Measurements from ENCODE around the gene BTBD16. TPM values are rescaled to one million over a fixed set of nuclear protein-coding genes. Genes with fewer than 3 reads are reported as not detected.

Gene BTBD16
- total RNA-seq, 1 experiment from 2014 or later, result not detected

DNA sequence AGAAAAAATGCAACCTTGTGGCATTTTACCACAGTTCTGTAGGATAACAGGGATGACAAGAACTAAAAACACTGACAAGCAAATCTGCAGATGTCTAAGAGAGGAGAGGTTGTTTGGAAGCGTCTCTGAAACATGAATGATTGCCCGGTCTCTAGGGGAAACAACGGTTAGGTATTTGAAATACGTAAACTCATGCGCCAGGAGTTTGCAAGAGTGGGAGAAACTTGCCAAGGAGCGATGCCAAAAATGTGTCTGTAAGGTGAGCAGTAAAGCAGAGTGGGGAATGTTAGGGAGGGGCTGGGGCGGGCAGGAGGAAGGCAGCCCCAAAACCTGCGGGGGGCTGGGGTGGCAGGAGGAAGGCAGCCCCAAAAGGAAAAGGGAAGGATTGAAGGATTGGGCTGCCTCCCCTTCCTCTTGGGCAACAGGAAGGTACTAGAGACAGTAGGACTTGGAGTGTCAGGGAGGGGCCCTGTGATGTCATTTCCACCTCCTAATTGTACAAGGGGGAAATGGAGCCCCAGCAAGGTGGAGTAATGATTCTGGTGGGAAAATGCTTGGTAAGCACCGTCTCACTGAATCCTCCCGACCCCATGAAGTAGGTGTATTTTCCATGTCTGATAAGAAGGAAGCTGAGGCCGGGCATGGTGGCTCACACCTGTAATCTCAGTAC, 70.2 kb downstream of the BTBD16 start:
- H3K4me3 ChIP-seq, result no peak overlapping the region
- no peaks in the 10 kb centered on the region for H3K9me3 ChIP-seq (replicated peaks)
- 0 out of 2 replicates have a peak, but pooled peaks cover 4% of the 10 kb centered on the region for H3K27me3 ChIP-seq
- DNase-seq, result no peak
- no peaks in the 10 kb centered on the region for H3K36me3 ChIP-seq
- no peaks in the 10 kb centered on the region for H3K4me1 ChIP-seq
- no peak overlapping the region for H3K27ac ChIP-seq

DNA sequence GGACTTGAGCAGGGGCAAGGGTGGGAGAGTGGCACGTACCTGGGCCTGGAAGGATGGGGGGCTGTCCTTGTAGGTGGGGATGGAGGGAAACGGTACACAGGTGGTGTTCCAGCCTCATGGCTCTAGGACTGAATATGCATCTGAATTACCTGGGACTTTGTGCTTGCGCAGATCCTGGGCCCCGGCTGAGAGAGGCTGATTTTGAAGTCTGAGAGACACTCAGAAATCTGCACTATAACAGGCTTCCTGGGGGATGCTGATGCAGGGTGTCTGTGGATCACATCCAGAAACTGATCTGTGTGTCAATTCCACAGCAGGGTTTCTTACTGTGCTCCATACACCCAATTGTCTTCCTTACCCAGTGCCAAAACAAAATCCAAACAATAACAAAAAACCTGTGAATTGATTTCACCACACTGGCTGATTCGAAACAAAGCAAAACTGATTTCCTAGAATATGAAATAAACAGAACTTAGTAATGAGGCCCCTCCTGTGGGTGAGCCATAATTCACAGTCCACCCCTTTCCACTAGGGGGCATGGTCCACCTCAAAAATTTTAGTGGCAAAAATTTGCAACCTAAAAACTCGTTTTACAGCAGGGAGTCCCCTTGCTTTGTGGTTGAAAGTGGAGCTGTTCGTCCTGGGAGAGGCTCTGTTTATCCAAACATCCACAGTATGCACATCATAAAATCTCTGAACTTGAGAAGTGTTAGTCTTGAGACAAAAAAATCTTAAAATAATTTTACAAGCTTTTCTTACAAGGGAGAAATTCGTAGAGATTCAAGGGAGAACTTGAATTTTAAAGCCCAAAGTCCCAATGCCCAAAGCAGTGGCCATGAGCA, 71.4 kb downstream of the BTBD16 start:
- no peaks in the 10 kb centered on the region for H3K9me3 ChIP-seq (replicated peaks)
- no peaks in the 10 kb centered on the region for H3K4me1 ChIP-seq
- no peak overlapping the region for H3K4me3 ChIP-seq
- peak; percentile 36 to 68 for DNase-seq
- H3K27me3 ChIP-seq, result 0 out of 2 replicates have a peak, but pooled peaks cover 4% of the 10 kb centered on the region
- H3K27ac ChIP-seq, result no peak overlapping the region
- H3K36me3 ChIP-seq, result no peaks in the 10 kb centered on the region

DNA sequence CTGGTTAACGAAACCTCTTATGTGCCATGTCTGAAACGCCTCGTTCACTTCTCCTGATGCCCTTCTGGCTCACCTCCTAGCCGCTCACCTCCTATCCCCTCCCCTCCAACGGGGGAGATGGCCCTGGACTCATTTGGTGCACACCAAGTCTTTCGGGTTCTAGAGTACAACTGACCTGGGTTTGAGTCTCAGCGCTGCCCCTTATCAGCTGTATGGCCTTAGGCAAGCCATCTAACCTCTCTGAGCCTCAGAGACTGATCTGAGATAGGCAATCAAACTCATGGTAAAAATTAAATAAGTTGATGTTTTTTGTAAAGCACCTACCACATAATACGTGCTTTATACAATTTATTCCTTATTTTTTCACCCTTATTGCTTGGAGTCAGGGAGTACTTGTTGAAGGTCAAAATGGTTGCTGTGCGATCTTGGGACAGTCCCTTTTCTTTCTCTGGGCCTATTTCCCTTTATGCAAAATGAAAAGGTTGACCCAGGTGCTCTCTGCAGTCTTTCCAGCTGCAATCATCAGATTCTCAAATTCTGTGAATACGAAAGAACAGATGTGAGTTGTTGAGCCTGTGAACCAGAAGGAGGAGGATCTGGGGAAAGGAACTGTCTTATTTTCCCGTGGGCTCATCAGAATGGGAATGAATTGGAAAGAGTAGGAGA, 72.2 kb downstream of the BTBD16 start:
- Histone ChIP-seq H3K36me3 (no peaks in the 10 kb centered on the region), H3K27me3 (0 out of 2 replicates have a peak, but pooled peaks cover 4% of the 10 kb centered on the region)

DNA sequence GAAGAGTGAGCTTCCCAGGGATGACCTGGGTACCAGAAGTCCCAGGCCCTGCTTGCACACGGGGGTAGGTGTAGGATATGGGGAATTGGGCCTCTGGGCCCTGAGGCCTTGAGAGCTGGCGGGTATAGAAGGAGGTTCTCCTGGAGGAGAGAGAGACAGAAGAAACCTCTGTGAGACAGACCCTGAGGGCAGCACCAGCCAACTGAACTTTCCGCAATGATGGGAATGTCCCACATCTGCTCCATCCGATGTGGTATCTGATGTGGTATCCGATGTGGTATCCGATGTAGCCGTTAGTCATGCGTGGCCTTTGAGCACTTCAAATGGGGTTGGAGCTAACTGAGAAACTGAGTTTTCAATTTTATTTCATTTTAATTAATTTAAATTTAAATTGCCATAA, 72.8 kb downstream of the BTBD16 start:
- Histone ChIP-seq H3K36me3 (no peaks in the 10 kb centered on the region), H3K9me3 (replicated peaks) (no peaks in the 10 kb centered on the region), H3K4me1 (no peaks in the 10 kb centered on the region), H3K27ac (no peak overlapping the region), H3K4me3 (no peak overlapping the region), H3K27me3 (0 out of 2 replicates have a peak, but pooled peaks cover 4% of the 10 kb centered on the region)
- DNase-seq, result no peak

More for the DNA sequence above, 72.2 kb downstream of the BTBD16 start:
- H3K4me3 ChIP-seq, result no peak overlapping the region
- no peaks in the 10 kb centered on the region for H3K4me1 ChIP-seq
- DNase-seq, result no peak
- no peak overlapping the region for H3K27ac ChIP-seq
- H3K9me3 ChIP-seq (replicated peaks), result no peaks in the 10 kb centered on the region

DNA sequence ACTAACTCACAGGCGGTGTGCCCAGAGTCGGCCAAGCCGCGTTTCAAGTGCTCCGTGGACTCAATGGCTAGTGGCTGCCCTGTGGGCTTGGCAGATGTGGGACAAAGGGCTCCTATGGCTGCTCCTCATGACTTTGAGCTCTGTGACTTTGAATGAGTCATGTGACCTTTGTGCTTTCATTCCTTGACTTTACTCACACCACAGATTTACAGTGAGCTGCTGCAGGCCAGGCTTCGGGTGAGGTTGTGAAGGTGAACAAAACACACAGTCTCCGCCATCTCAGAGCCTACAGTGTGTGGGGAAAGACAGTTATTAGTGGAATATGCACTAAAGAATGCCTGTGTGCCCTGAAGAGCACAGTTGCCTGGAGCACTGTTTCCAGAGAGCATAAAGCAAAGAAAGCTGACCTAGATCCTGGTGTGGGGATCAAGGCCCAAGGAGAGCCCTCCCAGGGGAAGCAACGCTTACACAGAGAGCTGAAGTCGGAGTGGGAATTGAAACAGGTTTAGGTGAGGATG, 73.7 kb downstream of the BTBD16 start:
- H3K4me1 ChIP-seq, result no peaks in the 10 kb centered on the region

DNA sequence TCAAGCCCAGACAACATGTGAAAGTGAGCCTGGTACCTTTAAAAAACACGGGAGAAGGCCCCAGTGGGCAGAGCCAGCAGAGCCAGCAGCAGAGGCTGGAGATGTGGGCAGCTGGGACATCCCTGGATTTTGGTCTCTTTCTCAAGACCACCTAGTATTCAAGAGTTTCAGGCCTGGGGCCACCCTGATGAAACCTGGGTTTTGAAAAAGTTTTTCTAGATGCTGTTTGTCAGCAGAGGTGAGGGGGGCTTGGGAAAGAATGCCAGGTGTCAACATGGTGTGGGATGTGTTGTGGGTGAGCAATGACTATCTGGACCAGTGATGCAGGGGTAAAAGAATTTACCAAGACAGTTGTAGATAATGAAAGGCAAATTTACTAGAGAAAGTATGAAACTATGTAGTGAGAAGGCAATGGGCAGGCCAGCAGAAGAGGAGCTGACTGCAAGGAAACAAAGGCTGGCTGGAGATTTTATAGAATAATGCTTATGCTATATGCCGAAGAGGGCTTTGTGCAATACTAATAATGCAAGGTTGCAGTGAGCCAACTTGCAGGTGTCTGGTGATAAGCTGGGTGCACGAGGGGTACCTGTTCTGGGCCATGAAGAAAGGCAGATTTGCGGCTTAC, 75.3 kb downstream of the BTBD16 start:
- no peaks in the 10 kb centered on the region for H3K36me3 ChIP-seq
- no peaks in the 10 kb centered on the region for H3K9me3 ChIP-seq (replicated peaks)
- H3K4me1 ChIP-seq, result no peaks in the 10 kb centered on the region
- H3K27ac ChIP-seq, result no peak overlapping the region
- no peak overlapping the region for H3K4me3 ChIP-seq
- DNase-seq, result no peak
- H3K27me3 ChIP-seq, result no peaks in the 10 kb centered on the region

More for the DNA sequence above, 73.7 kb downstream of the BTBD16 start:
- Histone ChIP-seq H3K27me3 (0 out of 2 replicates have a peak, but pooled peaks cover 2% of the 10 kb centered on the region), H3K9me3 (replicated peaks) (no peaks in the 10 kb centered on the region), H3K27ac (no peak overlapping the region), H3K4me3 (no peak overlapping the region), H3K36me3 (no peaks in the 10 kb centered on the region)
- no peak for DNase-seq

DNA sequence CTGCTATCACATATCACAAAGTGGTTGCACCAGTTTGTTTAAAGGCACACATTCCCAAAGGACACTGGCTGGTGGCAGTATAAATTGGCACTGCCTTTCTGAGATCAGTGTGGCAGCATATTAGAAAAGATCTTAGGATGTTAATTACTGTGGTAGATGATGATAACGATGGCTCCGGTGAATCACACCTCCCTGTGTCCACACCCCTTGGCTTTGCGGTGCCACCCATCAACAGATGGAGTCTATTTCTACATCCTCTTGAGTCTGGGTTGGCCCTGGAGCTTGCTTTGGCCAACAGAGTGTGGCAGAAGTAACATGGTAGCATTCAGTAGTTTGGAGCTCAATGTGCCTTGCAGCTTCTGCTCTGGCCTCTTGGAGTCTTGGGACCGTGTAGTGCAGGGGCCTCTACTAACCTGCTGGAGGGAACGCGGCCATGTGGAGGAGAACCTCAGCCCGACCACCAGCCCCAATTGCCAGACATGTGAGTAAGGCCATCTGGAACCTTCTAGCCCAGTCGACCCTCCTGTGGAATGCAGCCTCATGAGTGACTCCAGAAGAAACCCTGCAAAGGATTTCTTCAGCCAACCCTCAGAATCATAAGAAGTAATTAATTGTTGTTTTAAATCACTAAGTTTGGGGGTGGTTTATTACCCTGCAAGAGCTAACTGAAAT, 76.2 kb downstream of the BTBD16 start:
- no peak for DNase-seq

DNA sequence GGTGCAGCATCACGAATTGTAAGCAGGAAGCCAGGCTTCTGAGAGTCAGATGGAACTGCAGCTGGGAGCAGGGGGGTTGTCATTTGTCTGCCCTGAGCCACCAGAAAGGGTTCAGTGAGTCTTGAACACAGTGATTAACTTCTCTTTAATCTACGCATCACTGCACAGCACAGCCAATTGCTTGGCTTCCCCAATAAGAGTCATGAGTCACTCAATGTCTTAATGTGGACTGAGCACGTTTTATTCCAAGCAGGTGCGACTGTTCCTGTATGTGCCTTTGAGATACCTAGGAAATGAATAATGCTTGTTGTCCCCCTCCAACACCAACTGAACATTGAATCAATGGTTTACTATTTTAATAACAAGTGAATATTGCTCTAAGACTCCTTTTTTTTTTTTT, 77.4 kb downstream of the BTBD16 start:
- H3K9me3 ChIP-seq (replicated peaks), result no peaks in the 10 kb centered on the region
- no peaks in the 10 kb centered on the region for H3K4me1 ChIP-seq
- H3K27ac ChIP-seq, result no peak overlapping the region
- no peak for DNase-seq
- H3K4me3 ChIP-seq, result no peak overlapping the region
- H3K36me3 ChIP-seq, result no peaks in the 10 kb centered on the region
- H3K27me3 ChIP-seq, result peaks cover 12% of the 10 kb centered on the region; the same call in 1 of the 2 replicates

More for the DNA sequence above, 76.2 kb downstream of the BTBD16 start:
- H3K4me1 ChIP-seq, result no peaks in the 10 kb centered on the region
- 0 out of 2 replicates have a peak, but pooled peaks cover 3% of the 10 kb centered on the region for H3K27me3 ChIP-seq
- no peaks in the 10 kb centered on the region for H3K36me3 ChIP-seq
- H3K27ac ChIP-seq, result no peak overlapping the region
- H3K4me3 ChIP-seq, result no peak overlapping the region
- H3K9me3 ChIP-seq (replicated peaks), result no peaks in the 10 kb centered on the region

DNA sequence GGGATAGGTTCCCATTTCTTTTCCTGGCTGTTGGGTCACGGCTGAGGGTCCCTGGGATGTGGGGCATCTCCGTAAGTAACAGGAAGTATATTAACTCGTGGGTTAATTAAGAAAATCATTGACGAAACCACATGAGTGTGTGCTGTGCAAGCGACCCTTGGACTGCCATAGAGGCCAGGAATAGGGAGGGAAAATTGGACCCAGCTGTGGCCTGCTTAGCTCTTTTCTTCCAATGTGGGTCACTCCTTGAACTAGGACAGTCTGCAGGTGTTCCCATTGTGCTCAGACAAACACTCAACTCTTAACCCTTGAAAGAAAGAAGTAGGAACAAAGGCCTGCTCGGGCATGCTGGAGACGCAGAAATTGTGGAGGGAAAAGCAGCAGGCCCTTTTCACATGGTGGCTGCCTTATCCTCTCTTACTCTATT, 77.9 kb downstream of the BTBD16 start:
- no peaks in the 10 kb centered on the region for H3K36me3 ChIP-seq
- H3K9me3 ChIP-seq (replicated peaks), result no peaks in the 10 kb centered on the region
- no peak for DNase-seq
- H3K27ac ChIP-seq, result no peak overlapping the region
- no peaks in the 10 kb centered on the region for H3K4me1 ChIP-seq
- H3K27me3 ChIP-seq, result peaks cover 13% of the 10 kb centered on the region; the same call in 1 of the 2 replicates
- no peak overlapping the region for H3K4me3 ChIP-seq

DNA sequence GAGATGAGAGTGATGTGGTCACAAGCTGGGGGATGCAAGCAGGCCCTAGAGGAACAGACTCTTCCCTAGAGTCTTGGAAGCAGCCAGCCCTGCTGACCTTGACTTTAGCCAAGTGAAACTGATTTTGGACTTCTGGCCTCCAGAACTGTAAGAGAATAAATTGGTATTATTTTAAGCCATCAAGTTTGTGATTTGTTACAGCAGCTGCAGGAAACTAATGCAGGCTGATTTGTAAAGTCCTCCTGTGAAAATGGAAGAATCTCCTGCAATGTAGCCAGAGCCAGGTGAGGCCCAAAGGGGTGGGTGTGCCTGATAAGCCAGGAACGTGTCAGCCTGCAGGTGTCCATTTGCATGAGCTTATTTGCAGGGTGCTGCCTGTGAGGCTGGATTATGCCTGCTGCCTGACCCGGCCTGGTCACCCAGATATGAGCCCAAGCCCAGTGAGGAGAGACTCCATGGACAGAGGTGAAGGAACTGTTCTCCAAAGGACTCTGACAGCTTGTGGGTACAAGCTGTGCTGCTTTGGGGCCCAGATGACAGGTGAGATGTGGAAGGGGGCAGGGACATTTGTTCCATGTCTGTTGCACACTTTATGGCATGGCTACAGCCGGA, 78.8 kb downstream of the BTBD16 start:
- Histone ChIP-seq H3K36me3 (no peaks in the 10 kb centered on the region), H3K27me3 (peaks cover 13% of the 10 kb centered on the region; the same call in 1 of the 2 replicates), H3K4me1 (no peaks in the 10 kb centered on the region), H3K27ac (no peak overlapping the region), H3K9me3 (replicated peaks) (no peaks in the 10 kb centered on the region), H3K4me3 (no peak overlapping the region)
- no peak for DNase-seq

DNA sequence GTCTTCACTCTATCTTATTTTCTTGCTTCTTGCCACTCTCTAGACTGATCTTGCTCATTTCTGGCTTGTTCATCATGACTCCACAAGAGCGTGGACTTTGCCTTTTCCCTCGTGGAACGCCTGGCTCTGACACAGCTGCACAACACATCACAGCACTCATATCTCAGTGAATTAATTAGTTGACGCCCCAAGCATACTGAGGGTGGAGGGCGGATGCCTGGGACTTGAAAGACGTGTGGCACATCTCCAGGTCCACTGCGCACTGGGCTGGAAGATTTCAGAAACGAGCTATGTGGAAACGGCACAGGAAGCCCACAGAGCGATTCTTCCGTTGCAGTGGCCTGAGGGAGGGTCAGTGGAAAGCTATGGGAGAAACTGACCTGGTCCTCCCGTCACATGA, 79.8 kb downstream of the BTBD16 start:
- Histone ChIP-seq H3K27me3 (peaks cover 13% of the 10 kb centered on the region; the same call in 1 of the 2 replicates), H3K4me1 (no peaks in the 10 kb centered on the region), H3K9me3 (replicated peaks) (no peaks in the 10 kb centered on the region), H3K4me3 (no peak overlapping the region), H3K36me3 (no peaks in the 10 kb centered on the region), H3K27ac (no peak overlapping the region)
- no peak for DNase-seq

DNA sequence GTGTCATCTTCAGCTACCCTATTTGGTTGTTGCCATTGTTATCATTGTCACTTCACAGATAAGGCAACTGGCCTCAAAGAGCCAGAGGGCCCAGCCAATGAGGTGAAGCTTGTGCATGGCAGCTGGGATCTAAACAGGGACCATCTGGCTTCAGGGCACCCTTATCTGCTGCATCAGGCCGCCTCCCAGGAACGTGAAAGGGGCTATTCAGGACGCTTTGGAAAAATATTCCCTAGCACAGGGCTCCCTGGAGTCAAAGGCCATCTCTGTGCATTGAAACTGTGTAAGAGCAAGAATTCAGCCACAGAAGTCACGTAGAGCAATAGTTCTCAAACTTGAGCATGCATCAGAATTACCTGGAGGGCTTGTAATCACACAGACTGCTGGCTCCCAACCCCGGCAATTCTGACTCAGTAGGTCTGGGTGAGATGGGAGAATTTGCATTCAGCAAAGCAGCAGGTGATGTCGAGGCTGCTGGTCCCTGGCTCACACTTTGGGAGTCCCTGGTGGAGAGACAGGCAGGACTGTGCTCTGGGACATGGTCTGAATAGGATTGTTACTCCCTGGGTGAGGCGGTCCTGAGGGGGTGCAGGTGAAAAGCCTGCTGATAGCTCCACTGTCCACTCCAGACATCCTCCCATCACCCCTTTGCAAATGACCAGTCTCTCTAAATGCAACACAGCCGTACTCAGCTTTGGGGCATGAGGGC, 81.9 kb downstream of the BTBD16 start:
- H3K27me3 ChIP-seq, result peaks cover 13% of the 10 kb centered on the region; the same call in 1 of the 2 replicates
- no peak for DNase-seq
- no peaks in the 10 kb centered on the region for H3K9me3 ChIP-seq (replicated peaks)
- no peak overlapping the region for H3K4me3 ChIP-seq
- H3K27ac ChIP-seq, result no peak overlapping the region
- H3K36me3 ChIP-seq, result no peaks in the 10 kb centered on the region
- H3K4me1 ChIP-seq, result no peaks in the 10 kb centered on the region

DNA sequence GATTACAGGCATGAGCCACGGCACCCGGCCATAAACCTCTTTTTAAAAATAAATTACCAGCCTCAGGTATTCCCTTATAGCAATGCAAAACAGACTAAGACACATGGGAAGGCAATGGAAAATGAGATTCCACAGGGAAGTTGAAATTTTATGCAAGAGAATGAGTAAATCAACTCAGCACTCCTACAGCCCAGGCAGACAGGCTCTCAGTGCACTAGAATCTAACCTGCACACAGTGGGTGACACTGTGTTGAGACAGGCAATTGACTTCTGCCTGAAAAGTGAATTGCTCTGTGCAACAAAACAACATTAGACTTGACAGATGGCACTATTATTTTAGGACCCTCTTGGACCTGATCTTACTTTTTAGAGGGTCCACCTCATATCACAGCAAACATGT, 83.3 kb downstream of the BTBD16 start:
- DNase-seq, result no peak
- no peak overlapping the region for H3K4me3 ChIP-seq
- no peaks in the 10 kb centered on the region for H3K36me3 ChIP-seq
- H3K9me3 ChIP-seq (replicated peaks), result no peaks in the 10 kb centered on the region; the same call in 1 of the 2 replicates
- H3K27me3 ChIP-seq, result peaks cover 13% of the 10 kb centered on the region; the same call in 1 of the 2 replicates
- H3K27ac ChIP-seq, result no peak overlapping the region
- no peaks in the 10 kb centered on the region for H3K4me1 ChIP-seq

Measured in SJCRH30 (cell line).